LNCAP (cell line): ENCODE measurements around the gene HLF.

Source experiments
- CTCF ChIP-seq: fragments of 450-650 bp; IDR thresholded peaks from 2 replicates; pipeline ENCODE4 v1.5.1; 2017; ENCODE audit warnings: mild to moderate bottlenecking

The HLF gene

GRCh38 chr17:55238931-55239297 lies 25.8 kb upstream of the HLF start:
- TF ChIP-seq CTCF: 0 out of 2 replicates have a peak, but pooled peaks have one; percentile 29

DNA sequence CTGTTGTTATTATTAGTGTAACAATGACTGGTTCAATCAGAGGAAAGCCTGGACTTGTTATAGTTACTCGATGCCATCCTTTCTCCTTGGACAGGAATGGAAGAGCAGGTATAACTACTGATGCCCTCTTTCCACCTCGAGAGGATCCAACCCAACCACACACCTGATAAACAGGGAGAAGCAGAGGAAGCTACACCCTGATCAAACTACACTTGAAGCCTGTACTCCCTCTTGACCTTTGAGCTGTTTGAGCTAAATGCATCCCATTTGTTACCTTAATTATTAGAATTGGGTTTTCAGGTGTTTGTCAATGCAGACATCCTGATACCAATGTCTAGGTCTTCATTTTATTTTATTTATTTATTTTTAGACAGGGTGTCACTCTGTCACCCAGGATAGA lies 23.7 kb upstream of the HLF start:
- no peak for TF ChIP-seq CTCF

- no peak for TF ChIP-seq CTCF
These were observed 22.3 kb upstream of the HLF start for GRCh38 chr17:55242476-55242875.

DNA sequence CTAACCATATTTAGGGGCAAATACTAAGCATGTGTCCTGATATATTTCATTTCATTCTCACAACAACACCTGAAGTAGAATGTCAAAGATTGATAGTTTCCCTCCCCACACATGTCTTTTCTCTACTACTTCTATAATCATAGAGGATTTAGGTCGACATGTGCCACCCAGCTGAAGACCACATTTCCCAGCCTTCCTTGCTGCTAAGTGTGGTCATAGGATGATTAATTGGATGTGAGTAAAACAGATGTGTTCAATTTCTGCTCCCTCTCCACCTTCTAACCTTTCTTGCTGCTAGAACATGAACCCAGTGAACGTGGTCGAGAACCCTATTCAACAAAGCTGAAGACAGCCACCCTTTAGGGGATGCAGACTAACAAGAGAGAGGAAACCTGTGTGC lies 18.8 kb upstream of the HLF start:
- TF ChIP-seq CTCF: no peak

DNA sequence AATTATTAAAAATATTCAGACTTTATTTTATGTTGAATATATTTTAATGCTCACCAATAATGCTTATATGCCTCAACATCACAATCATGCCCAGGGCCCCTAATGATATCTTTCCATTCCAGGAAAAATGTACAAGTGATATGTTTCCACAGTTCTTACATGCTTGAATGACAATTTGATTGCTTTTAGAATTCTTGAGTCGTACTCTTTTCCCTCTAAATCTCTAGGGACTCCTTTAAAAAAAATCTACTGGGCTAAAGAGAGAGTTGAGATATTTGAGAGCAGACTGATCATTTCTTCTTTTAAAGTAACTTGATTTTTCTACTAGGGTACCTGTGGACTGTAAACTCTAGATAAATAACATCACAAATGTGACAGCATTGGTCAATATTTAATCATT lies 18.2 kb upstream of the HLF start:
- no peak for TF ChIP-seq CTCF

DNA sequence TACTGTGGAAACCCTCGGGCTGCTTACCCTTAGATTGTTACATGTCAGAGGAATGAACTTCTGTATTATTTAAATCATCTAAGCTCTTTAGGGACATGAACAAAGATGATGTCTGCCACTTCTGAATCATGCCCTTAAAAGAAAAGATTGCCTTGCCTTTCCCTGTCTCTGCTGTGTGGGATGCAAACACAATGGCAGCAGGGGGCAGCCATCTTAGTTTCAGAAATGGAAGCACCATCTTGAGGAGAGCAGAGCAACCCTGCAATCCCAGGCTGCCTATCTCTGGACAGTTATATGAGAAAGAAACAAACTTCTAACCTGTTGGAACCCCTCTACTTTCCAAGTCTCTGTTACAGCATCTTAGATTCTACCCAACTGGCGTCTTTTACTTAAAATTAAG lies 16.7 kb upstream of the HLF start:
- TF ChIP-seq CTCF: no peak

DNA sequence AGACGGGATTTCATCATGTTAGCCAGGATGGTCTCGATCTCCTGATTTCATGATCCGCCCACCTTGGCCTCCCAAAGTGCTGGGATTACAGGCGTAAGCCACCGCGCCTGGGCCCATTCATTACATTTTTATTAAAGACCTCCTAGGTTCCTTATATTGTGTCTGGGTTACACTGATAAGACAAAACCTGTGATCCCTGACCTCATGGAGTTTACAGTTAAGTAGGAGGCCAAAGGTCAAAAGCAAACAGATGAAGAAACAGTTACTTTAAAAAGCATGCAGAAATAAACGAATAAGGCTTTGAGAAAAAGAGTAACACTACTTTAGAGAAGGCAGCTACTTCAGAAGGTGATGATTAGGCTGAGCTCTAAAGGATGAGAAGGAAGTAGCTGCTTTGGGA lies 14.9 kb upstream of the HLF start:
- TF ChIP-seq CTCF: no peak

DNA sequence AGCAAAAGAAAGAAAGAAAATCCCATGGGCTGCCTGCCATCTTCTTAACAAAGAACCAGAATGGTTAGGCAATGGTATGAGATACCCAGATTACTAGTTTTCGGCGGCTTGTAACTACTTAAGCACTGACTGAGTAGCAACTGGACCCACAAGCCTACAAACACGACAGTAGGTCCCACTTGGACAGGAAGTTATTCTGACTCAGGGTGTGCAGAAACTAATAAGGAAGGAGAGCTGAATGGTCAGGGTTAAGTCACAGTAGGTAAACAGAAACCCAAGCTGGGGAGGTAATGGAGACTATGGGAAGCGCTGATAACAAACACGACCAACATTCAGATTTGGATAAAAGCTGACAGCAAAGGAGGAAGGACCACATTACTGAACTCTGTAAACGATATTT lies 10.4 kb upstream of the HLF start:
- TF ChIP-seq CTCF: no peak
